Stimulated activated CD8-positive, alpha-beta memory T cell treated with anti-CD3 and anti-CD28 coated beads, Interleukin-4, amount 100 ng/mL, for 24 hours (primary cell): ENCODE measurements around the gene MYBPH.

Experiments
- DNase-seq: peaks from one replicate; pipeline ENCODE4 v3.0.0-alpha.2; 2020; ENCODE audit warnings: low read depth

MYBPH gene

DNA sequence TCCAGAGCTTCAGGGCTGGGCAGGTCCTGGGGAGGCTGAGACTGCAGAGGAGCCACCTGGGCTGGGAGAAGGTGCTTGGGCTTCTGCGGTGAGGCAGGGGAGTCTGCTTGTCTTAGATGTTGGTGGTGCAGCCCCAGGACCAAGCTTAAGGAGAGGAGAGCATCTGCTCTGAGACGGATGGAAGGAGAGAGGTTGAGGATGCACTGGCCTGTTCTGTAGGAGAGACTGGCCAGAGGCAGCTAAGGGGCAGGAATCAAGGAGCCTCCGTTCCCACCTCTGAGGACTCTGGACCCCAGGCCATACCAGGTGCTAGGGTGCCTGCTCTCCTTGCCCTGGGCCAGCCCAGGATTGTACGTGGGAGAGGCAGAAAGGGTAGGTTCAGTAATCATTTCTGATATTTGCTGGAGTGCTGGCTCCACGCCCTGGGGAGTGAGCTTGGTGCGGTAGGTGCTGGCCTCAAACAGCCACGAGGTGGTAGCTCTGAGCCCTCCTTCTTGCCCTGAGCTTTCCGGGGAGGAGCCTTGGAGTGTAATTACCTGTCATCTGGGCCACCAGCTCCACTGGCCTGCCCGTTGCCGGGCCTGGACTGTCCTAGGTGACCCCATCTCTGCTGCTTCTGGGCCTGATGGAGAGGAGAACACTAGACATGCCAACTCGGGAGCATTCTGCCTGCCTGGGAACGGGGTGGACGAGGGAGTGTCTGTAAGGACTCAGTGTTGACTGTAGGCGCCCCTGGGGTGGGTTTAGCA is 9.3 kb downstream of the MYBPH start:
- DNase-seq = no peak

DNA sequence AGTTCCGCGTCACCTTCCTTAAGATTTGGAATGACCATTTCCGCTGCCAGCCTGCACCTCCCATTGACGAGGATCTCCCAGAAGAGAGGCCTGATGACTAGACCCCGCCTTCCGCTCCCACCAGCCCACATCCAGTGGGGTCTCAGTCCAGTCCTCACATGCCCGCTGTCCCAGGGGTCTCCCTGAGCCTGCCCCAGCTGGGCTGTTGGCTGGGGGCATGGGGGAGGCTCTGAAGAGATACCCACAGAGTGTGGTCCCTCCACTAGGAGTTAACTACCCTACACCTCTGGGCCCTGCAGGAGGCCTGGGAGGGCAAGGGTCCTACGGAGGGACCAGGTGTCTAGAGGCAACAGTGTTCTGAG is 9.8 kb downstream of the MYBPH start:
- no peak for DNase-seq

DNA sequence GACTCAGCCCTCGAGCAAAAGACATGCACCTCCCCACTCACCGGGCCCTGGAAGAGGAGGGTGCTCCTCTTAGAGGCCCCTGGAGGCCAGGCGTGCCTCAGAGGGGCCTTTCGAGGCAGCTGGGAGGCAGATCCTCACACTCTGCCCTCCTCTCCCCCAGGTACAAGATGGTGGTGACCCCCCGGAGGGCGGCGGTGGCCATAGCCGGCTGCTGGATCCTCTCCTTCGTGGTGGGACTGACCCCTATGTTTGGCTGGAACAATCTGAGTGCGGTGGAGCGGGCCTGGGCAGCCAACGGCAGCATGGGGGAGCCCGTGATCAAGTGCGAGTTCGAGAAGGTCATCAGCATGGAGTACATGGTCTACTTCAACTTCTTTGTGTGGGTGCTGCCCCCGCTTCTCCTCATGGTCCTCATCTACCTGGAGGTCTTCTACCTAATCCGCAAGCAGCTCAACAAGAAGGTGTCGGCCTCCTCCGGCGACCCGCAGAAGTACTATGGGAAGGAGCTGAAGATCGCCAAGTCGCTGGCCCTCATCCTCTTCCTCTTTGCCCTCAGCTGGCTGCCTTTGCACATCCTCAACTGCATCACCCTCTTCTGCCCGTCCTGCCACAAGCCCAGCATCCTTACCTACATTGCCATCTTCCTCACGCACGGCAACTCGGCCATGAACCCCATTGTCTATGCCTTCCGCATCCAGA is 10.4 kb downstream of the MYBPH start:
- no peak for DNase-seq

DNA sequence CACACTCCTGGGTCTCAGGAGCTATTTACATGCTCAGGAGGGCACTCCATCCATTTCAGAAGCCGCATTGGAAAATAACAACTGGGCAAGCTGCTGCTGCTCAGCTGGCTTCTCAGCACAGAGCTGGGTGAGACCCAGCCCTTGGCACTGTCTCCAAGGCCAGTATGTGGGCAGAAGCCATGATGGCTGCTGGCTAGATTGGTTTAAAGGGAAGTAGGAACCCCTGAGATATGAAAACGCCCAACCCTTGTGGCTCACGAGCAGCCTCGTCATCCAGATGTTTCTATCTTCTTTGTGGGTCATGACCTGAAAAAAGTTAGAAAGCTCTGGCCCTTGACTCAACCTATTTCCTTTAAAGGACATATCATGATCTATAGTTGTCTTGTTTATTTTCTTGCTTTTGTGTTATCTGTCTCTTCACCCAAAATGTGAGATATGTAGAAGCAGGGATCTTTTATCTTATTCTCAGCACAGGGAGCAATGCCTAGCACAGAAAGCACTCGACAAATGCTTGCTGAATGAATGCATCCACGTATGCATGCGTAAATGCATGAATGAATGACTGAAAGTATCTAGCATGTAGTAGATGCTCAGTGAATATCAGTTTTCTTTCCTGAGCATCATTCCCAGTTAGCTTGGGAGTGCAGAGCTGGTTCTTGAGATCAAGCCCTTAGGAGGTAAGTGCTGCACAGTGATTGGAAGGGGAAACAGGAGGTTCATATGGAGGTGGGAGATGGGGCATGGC is 11.6 kb downstream of the MYBPH start:
- DNase-seq = no peak

DNA sequence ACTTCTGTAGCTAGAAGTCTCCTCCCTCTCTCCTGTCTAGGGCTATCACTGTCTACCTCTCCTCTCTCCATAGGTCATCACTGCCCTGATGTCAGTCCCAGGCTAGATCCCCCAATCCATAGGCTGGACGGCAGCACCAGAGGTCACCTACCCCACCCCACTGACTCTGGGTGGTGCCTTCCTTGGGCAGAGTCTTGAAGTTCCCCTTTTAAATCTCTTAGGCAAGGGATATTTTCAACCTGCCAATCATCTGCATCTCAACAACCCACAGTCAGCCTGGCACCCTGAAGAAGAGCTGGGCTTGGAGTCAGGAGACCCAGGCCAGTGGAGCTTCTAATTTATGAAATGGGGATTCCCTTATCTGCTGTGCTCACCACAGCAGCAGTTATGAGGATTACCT is 13.2 kb downstream of the MYBPH start:
- no peak for DNase-seq

DNA sequence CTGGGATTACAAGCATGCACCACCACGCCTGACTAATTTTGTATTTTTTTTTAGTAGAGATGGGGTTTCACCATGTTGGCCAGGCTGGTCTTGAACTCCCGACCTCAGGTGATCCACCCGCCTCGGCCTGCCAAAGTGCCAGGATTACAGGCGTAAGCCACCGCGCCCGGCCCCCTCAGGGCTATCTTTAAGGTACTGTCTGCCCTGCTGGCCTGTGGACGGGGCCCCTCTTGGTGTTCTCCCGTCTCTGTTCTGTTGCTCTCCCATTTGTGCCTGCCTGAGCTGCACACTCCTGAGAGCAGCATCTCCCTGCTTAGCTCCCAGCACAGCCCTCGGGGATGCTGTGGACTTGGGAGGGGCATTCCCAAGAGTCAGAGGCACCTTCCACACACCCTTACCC is 13.9 kb downstream of the MYBPH start:
- DNase-seq = no peak

DNA sequence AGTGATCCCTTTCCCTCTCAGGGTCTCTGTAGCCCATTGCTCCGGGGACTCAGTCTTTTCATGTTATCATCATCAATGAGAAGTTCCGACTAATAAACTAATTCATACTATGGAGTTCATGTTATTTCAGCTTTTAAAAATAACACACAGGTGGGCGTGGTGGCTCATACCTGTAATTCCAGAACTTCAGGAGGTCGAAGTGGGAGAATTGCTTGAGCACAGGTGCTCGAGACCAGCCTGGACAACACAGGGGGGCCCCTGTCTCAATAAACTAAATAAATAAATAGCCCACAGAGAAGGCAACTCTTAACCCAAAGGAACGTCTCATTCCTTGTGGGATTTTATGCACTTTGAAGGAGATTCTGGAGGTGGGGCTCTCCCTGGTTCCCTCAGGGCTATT is 14.5 kb downstream of the MYBPH start:
- DNase-seq = no peak

DNA sequence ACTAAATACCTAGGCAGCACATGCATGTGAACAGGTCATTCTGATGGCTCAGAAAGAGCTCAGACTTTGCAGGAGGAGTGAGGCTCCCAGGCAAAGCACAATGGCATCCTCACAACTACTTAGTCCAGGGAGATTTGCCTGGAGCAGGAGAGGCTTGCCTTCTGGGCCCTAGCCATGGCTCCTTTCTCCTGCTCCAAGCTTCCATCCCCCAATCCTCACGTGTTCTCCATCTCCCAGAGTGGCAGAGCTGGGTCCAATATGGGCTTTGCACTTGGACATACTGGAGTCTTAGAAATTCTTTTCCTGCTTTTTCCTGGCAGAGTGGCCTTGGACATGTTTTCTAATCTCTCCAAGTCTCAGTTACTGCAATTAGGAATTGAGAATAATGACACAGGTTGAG is 15.8 kb downstream of the MYBPH start:
- DNase-seq = no peak

DNA sequence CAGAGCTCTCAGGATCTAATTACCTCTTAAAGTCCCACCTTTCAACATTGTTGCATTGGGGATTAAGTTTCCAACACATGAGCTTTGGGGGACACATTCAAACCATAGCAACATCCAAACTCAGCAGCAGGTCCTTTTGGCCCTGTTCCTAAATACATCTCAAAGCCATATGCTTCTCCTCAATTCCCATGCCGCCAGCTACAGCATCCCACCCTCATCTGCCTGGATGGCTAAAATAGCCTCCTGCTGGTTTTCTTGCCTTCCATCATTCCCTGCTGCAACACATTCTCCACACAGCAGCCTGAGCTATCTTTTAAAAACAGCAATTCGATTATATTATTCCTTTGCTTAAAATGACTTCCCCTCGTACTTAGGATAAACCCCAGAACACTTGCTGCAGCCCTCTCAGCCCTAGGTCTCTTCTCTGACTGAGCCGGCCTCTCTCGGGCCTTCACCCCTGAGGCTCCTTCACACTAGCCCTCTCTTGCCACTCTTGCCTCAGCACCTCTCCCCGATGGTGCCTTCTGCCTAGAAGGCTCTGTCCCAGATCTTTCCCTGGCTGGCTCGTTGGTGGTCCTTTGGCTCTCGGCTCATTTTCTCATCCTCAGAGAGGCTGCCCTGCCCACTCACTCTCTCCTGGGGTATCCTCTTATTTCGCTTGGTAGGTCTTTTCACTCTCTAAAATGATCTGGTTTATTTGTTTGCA is 16.5 kb downstream of the MYBPH start:
- no peak for DNase-seq

DNA sequence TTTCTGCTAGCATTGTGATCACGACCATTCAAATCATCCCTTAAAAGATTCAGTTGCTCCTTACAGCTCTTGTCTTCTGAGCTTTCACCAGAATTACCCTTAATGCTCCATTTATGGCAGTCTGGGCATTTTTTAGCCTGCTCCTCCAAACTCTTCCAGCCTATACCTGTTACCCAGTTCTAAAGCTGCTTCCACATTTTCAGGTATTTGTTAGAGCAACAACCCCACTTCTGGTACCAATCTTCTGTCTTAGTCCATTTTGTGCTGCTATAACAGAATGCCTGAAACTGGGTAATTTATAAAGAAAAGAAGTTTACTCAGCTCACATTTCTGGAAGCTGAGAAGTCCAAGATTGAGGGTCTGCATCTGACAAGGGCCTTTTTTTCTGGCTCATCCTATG is 17.2 kb downstream of the MYBPH start:
- DNase-seq = no peak

DNA sequence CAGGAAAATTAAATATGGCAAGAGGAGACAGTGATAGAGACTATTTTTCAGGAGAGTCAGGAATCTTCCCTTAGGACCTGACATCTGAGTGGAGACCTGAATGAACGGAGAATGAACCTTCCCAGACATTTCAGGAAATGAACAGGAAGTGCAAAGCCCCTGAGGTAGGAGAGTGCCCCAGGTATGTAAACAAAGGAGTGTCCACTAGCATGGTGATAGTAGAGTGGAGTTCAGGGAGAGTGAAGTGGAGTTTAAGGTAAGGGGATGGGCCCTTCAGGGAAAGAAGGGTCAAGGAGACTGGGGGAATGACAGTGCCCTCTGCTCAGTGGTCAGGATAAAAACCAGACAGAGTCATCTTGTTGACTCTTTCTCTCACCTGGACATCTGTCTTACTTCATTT is 19.3 kb downstream of the MYBPH start:
- no peak for DNase-seq

DNA sequence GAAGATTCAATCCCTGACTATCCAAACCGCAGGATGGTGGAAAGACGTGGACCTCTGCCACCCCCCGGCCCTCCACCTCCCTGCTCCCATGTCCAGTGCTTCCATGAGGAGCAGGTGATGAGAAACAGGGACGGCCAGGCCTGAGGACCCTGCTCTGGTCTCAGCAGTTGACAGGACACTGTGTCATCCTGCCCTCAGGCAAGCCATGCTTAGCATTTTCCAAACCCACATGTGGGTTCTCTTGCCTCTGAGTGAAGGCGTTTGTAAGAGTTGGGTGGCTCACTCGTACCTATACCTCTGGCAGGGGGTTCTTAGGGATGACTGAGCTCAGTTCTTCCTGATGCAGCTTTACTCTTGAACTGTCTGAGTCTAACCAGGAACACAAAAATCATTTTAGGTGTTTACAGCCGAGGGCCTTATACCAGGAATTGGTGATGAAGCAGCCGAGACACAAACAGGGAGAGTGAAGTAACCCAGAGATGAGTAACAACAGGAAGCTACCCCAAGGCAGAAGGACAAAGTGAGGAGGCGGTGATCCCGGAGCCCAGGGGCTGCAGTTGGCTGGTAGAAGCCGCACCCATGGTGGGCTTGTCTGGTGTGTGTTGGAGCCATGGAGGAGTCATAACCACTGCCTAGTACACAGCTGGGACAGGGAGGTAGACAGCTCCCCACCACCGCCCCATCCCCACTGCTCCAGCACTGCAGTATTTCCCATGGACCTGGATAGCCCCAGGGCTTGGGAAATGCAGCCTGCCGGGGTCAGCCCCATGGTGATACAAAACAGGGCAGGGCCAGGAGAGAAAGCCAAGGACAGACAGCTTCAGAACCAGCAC is 21.4 kb downstream of the MYBPH start:
- no peak for DNase-seq

DNA sequence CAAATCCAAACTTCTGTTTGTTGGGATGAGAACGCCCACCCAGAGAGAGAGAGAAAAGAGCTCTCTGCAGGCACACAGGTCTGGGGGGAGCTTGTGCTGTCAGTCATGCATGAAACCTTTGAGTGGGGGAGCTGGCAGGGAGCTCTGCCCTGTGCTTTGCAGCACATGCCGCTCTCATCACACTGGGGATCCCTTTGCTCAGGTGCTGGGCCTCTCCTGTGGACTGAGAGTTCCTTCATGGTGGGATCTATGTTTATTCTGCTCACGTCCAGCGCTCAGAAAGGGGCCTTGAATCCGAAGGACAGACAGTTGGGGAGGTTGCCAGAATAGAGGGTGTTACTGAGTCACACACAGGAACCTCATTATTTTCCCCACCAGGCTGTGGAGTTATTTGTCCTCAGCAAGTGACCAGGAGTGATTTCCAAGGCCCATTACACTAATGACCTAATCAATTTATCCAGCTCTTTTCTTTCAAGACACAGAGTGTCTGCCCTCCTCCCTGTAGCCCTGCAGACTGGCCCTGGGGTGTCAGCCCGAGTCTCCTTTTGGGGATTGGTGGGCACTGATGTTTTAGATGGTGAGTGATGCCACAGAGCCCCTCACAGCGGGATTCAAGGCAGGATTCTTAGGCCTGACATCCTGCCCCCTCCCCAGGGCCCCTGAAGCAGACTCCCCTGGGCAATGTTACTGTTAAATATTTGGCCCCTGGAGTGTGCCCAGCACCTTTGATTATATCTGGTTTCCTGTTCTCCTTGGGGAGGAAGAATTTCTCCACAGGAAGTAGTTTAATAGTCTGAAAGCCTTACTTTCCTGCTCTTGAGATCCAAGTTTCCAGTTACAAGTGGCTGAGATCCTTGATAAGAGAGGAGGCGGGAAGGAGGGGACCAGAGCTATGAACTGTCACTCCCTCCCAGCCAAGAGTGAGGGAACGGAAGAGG is 22.3 kb downstream of the MYBPH start:
- no peak for DNase-seq

DNA sequence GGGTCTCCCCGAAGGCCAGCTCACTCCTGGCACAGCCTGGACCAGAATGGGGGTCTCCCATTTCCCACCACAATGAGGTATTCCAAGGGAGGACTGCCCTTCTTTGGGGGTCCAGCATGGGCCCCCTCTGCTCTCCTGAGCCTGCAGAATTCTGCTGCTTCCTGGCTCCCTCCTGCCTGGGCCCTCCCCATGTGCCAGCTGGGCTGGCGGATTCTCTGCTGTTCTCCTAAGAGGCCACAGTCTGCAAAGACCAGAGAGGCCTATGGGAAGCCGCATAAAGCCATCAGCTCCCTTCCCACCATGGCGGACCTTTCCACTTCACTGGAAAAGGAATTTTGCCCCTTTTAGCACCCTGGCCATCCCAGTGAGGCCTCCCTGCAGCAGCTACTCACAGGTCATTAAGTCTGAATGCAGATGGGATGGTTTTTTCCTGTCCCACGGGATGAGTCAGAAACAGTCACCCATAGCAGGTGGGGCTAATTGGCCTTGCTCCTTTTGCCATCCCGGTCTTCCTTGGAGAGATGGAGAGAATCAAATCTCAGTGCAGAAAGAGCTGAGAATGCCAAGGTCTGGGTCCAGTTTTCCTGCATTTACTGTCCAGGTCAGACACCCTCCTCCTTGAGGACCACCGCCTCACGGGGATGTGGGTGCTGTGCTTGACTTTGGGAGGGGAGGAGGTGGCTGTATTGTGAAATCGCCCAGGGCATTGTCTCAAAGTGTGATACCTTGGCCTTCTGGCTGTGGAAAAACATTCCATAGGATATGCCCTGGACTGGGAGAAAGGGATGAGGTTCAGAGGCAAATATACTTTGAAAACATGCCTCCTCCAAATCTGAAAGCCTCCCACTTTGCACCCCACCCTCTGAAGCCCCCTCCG is 23.2 kb downstream of the MYBPH start:
- DNase-seq = no peak

DNA sequence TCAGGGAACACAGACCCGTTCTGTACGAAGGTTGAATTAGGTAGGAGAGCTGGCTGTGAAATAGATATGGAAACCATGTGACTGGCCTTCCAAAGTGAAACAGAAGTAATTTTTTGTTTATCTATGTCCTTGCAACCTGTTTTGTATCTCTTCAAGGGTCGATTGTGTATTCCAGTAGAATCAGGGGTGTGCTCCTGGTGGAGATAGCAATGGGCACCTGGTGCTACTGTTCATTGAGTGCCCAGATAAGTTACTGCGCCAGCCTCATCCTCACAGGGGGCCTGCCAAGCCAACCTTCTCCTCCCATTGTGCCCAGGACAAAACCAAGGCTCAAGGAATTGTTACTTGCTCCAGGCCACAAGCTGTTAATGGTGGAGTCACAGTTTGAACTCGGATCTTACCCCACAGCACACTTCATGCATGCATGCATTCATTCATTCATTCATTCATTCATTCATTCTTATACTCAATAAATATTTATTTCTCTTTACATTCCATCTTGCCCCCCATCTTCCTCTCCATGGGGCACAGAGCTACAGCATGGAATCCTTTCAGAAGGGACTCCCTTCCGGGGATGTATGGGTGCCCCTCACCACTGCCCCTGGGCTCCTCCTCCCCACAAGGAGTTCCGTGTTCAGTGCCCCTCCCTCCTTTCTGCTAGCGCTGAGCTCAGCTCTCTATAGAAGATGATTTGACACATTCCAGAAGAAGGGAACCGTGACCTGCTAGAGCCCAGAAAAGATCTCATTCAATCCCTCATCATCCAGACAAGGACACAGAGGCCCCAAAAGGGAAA is 24.1 kb downstream of the MYBPH start:
- DNase-seq = no peak

DNA sequence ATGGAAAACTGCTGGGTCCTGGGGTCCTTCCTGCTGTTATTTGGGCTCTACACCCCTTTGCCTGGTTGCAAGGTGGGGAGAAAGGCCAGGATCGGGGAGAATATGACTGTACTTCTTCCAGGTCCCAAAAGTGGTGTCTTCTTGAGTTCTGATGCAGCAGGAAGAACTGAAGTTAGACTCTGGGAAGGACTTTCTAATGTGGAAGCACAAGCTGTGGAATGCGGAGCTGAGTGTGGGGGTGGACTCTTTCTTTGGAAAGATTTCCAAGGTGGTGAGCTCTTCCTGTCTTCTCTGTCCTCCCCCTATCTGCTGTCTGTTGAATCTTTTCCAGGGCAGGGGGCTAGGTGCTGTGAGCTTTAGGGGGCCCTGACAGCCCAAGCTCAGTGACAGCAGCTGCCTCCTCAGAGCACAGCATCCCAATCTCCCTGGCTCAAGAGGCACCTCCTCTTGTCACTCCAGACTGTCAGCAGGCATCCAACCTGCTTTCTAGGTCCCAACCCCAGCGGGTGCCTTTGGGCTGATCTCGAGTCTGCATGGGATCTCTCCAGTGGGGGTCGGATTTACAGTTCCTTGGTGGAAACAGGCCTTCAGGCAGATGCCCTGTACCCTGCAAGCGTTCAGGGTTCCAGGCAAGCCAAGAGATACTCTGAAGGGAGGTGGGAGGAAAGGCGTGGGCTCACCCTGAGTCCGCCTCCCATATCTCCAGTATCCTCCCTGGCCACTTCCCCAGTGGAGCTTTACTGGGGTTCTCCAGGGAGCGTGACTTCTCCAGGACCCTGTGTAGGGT is 24.9 kb downstream of the MYBPH start:
- no peak for DNase-seq

DNA sequence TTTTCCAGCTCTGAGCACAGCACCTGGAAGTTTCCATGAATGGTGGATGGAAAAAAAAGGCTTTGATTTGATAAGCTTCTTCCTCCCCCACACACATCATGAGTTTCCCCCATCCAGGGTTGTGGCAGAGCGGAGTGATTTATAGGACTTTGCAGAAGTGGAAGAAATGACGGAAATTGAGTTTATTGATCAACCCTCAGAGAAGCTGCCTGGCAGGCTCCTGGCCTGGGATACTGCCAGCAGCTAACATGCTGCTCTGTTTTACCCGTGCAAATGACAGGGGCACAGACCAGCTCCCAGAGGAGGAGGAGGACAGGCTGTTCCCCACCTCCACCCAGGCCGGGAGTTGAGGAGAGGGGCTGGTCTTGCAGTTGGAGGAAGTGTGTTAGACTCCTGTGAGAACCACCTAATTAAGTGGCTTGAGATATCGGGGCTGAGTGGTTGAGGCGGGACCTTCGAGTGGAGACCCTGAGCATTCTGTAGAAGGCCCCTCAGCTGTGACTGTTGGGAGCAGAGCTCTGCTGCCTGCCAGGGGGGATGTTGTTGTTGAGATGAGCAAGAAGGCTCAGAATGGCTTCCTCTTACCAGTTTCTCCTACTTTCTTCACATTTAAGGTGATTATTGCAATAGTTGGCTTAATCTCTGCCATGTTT is 26.3 kb downstream of the MYBPH start:
- no peak for DNase-seq
